Daoy (cell line): Measurements from ENCODE around the gene PLPP3. TPM values are rescaled to one million over a fixed set of nuclear protein-coding genes. Genes with fewer than 3 reads are reported as not detected.

ENCODE experiments used
- DNase-seq: peaks from one replicate; pipeline ENCODE4 v3.0.0-alpha.2; 2015; ENCODE audit warnings: low read depth
- total RNA-seq: library from RNA; depleted of rRNA; stranded (reverse); fragments of >200 nt; shearing (Covaris generic); gene quantifications from 2 replicates; pipeline ENCODE4 v1.2.3, GENCODE V29; 2014

PLPP3 gene
- total RNA-seq, 1 experiment from 2014 or later: 4.6 TPM

DNA sequence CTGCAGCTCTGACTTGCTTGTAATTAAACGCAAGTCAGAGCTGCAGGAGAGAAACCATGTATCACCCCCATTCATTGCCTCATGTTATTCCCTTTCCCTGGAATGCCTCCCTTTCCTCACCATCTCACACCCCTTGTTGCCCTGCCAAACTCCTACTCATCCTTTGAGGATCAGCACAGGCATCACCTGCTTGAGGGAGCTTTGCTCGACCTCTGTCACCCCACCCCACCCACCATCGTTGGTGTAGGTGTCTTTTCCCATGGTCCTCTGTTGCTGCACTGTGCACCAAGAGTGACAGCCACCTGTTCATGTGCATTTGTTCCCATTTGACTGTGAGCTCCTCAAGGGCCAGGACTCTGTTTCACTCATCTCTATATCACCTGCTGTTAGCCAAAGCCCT, 117.2 kb downstream of the PLPP3 start:
- no peak for DNase-seq

DNA sequence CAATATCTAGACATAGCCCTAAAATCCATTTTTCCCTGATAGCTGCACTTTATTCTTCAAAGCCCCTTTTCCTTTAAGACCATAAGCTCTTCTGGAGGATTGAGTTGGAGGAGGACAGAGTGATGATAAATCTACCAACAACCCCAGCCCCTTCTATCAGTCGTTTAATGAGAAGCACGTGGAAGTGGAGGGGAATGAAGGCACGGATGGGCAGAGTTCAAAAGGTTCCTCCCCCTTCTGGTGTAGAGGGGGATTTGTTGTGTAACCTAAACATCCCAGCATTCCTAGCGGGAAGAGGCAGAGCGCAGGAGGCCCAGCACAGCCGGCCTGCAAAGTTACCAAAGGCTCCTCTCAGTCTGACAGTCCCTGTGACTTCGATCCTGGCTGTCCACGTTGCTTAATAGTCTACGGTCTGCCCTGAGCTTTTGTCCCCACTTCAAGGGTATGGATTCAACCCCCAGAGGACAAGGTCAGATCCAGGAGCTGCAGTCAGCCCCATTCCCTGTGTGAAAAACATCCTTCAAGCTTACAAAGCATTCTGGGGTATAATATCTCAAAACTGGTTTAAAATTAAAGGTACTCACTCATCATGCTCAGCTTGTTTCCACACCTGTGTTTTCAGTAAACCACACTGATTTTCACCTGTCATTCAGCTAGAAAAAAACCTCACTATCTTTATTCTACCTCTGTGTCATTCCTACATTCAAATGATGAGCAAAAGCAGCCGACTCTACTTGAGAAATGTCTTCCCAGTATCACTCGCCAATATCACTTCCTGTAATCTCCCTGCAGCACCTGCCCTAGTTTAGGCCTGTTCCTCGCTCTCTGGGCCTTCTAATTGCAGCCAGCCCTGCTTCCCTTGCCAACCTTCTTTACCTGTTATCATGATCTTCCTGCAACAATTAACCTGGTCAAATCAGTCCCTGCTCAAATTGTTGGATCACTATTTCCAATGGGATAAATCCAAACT, 117.9 kb downstream of the PLPP3 start:
- no peak for DNase-seq

DNA sequence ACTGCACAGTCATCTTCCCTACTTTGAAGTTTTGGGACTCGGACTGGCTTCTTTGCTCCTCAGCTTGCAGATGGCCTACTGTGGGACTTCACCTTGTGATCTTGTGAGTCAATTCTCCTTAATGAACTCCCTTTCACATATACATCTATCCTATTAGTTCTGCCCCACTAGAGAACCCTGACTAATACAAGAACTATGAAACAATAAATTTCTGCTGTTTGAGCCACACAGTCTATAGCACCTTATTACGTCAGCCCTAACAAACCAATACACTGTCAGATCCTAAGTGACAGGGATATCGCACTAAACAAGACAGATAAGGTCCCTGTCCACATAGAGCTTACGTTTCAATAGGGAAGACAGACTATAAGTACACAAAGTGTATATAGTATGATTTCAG, 120.1 kb downstream of the PLPP3 start:
- no peak for DNase-seq

DNA sequence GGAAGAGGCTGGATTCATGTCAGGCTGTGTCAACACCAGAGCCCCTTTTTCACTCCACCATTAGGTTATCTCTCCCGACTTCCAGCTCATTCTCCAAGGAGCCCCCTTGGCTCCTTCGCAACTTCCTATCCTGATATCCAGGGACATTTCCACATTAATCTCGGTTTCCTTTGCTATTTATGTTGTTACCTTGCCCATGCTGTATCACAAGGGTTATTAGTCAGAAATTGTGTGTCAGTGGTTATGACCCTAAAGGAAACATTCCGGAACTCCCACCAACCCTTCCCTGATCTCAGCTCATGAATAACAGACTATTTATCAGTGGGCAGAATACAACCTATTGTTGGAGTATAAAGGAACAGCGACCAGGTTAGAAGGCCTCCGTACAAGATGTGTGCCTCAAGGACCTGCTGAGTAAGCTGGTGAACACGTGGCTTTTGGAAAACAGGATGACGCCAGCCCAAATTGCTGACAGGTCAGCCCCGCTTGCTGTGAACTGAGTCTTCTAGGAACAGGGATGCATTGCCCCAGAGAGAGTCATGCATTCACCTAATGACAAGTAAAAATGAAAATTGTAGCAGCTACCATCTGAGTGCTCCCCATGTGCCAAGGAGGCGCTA, 121.5 kb downstream of the PLPP3 start:
- no peak for DNase-seq

DNA sequence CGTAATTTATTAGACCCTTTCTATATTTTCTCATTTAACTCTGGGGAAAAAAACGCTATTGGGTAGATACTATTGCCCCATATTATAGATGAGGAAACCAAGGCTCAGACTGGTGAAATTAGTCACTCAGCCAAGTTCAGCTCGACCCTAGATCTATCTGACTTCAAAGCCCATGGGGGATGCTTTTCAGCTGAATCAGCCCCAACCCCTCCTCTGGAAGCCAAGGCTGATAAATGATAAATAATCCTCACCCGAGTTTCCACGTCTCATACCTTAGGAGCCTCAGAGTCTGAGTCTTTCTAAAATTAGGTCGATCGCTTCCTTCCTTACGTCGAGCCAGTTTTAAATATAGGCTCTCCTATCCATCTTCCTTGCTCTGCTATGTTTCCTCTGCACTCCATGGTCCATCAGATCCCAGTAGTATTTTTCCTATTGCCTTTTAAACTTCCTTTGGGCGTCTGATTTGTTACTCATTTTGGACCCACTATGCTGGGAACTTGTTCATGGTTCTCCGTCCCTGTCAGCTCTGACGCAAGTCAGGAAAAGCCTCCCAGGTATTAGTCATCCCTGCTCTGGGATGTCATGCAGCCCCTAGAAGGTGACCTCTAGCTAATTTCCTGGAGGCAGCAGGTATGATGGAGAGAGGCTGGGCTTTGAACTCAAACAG, 122.8 kb downstream of the PLPP3 start:
- peak; percentile 67 for DNase-seq

DNA sequence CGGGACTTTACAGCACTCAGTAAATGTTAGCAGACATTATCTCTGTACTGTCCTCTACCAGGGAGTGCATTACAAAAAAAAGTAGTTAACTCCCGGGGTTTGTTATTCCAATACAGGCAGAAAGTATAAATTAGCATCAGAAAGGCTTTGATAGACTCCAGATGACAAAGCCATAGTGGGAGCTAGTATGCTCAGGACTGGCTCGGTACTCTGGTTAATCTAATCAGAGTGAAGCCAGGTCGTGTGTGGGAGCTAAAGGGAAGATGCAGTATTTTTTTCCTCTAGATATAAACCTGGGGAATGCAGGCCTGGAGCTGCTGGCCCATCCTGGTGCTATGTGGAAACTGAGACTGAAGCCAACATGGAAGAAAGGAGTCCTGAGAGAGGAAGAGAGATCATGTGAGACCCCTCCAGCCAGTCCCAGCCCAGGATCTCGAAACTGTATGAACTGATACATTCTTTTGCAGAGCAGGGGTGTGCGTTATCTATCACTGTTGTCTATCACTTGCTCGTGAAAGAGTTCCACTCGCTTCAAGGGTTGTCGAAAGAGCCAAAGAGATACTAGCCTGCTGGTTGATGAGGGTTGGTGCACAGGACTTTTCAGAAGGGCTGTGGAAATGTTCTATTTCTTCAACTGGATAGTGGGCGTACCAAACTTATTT, 125.8 kb downstream of the PLPP3 start:
- no peak for DNase-seq

DNA sequence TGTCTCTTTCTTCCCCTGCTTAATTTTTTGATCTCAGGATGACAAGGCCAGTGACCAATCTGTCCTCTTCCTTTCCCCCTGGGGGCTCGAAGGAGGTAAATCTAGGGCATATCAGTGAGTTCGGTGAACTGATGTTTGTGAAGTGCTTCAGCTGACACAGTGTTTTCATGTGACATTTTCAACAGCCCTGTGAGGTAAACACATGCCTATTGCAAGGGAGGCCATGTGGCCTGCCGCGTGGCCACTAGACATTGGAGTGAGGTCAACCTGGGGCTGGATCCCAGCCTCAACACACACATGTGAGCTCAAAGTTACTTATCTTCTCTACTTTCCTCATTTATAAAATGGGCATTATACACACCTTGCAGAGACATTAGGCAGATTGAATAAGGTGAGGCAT, 126.3 kb downstream of the PLPP3 start:
- DNase-seq: no peak

DNA sequence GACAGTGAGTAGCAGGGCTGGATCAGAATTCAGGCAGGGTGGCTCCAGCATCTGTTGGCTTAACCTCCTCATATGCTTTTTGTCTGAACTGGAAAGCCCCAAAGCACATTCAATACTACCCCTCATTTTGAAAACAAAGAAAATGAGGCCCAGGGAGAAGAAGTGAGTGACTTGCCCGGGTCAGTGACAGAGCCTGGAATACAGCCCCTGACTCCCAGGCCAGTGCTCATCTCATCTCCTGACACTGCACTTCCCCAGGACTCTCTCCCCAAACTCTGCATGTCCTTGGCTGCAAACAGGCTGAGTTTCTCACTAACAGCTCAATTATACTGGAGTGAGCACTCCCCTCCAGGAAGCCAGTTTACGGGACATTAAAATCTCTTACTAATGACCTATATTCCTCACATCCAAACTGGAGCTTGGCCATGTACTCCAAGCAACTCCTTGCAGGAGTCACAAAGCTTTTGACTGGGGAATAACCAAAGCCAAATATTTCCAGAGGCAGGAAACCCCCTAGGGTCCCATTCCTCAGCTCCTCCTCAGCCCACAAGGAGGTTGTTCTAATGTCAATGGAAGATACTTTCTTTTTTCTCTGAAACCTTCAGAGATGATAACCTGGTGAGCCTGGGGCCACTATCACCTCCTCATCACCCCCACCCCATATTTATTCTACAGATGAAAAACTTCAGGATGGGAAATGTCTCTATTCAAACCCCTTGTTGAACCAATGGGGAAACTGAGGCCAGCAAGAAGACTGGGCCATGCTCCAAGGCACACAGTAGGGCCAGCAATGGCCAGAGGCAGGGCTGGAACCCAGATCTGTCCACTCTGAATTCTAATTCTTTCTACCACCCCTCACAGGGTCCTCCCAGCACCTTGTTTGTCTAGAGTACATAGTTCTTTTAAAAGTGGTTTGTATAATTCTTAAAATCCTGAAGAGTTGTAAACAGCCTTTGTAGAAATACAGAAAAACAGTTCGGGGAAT, 127.0 kb downstream of the PLPP3 start:
- no peak for DNase-seq

DNA sequence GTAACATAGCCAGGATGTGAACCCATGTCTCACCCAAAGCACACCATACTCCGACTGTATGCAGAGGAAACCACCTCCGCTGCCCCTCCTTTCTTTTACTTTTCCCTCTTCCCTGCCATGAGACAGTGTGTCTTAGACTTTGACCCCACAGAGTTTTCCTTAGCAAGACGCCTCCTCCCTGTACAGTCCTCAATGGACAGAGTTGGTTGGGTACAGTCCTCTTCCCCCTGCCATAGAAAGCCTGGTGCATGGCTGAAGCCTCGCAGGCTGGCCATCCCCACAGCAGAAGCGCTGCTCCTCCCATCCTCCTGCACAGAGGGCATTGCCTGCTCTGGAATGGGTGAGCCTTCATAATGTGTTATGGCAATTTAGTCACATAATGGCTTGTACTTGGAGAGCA, 127.9 kb downstream of the PLPP3 start:
- DNase-seq: no peak

DNA sequence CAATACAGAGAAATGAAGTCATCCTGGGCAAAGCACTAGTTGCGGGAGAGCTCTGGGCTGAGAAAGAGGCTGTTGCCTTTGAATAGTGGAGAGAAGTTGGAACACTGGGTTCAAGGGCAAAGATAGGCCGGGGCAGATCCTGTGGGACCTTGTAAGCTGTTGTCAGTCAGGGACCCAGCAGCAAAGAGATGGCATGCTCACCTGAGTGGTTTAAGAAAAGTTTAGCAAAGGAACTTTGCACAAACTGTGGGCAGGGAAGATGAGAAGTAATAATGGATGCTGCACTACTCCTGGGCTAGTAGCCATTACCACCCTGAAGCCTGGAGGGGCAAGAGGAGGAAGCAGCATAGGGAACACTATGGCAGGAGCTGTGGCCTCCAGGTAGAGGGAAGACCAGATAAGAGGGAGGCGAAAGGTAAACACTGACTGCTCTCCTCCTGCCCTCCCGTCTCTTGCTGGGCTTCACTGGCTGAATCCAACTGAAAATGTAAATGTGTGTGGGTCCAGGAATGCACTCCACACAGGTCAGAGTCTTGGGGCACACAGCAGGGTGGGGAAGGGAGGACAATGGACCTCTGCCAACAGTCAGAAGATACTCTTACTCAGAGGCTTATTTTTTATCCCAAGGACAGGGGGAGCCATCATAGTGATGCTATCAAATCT, 129.2 kb downstream of the PLPP3 start:
- no peak for DNase-seq

DNA sequence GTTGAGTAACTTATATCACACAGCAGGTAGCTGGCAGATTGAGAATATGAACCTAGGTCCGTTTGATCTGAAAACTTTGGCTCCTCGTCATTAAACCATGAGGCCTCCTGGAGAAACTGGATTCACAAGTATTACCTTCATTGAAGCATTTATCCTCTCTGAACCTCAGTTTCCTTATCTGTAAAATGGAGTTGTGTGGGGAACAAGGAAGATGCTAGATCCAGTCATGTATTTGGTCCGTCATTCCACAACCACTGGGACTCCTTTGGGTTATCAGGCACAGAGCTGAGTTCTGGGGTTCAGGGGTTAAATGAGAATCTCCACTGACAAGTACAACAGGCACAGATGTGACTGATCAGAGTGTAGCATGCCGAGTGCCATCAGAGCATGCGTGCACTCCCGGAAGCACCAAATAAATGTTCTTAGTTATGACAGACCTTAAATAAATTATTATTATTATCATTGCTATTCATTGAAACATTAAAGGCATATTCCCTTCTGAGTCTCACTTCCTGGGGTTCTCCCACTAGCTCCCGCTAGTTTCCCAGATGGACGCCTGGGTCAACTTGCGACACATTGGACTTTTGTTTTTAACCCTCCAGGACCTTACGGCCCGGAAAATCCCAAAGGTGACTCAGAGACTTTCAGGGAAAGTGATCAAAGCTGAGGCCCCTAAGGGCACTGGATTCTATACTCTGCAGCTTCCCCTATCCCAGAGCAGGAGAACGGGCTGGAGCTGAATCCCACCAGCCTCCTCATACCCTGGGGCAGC, 130.6 kb downstream of the PLPP3 start:
- peak; percentile 58 for DNase-seq

DNA sequence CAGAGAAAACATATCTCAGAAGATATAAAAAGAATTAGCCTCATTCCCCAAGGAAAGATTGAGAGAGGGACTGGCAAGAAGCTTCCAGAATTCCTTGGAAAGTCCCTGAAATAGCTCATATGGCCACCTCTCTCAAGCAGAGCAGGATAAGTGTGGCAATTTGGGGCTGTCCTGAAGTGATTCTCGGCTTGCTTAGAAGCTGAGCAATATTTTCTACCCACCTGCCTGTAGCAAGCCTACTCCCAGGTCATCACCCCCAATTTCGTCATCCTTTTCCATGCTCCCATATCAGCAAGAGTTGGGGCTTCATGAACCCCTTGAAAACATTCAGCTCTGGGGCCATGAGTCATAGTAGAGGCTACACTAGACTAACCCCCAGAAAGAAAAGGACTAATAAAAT, 131.5 kb downstream of the PLPP3 start:
- DNase-seq: no peak

DNA sequence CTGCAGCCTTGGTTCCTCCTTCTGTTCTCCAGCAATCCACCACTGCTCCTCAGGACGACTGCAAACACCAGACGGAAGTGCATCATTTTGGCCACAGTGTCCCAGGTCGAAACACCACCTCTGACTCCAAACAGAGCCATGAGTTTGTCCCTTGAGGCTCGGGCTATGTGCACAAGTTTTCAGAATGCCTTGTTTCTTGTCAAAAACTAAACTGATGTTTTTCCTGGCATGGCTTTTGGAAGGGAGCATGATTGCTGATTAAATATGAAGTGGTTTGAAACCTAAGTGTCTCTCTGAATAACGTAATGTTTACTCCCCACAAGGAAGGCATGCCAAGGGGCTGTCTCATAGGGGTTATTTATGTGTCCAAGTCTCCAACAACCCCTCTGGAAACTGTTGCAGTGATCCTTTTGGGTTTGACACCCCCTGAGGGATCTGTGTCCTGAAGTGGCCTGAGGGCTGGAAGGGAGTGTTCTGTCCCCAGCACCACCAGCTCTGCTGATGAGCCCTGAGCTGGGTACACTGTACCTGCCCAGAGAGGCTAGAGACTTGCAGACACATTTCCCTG, 132.7 kb downstream of the PLPP3 start:
- peak; percentile 15 for DNase-seq

DNA sequence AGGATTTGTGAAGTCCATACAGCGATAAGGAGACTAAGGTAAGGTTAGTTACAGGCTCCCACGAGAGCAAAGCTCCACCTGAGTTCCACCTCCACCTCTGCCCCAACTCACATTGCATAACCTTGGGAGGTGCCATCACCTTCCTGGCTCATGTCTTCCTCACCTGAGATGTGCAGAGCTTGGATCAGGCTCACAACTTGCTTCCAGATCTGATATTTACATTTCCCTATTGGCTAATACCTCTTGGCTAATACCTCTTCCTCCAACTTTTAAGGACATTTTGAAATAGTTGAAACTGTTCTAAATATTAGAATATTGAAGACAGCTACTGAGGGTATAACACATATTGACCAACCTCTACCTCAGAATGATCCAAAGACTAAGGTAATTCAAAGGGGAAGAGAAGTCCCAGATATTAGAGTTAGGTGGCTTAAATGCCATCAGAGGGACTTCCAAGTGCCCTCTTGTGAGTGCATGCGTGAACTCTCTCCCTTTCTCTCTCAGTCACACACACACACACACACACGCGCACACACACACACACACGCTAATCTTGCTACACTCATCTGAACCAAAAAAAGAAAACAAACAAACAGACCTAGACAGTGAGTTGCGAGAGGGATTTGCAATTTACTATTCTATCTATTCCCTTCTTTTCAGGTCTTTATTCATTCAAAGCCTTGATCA, 134.3 kb downstream of the PLPP3 start:
- DNase-seq: no peak
